Measurements from ENCODE around the gene ZCCHC8.

DNA sequence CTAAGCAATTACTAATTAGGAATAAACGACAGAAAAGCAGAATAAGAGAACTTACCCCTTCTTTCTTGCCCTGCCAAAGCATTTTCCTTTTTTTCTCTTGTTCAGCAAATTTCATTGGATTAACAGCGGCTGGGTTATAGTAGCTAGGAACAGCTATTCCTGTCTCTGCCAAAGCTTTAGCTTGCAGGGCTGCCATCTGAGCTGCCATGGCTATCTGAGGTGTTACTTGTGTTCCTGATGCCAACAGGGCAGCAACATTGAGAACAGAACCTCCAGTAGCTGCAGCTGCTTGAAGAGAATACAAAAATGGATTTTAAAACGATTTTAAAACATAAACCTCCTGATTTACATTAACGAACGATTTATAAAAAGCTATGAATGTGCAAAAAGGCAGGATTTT lies 7.4 kb upstream of the ZCCHC8 start:
- TF ChIP-seq, protein P1, sequence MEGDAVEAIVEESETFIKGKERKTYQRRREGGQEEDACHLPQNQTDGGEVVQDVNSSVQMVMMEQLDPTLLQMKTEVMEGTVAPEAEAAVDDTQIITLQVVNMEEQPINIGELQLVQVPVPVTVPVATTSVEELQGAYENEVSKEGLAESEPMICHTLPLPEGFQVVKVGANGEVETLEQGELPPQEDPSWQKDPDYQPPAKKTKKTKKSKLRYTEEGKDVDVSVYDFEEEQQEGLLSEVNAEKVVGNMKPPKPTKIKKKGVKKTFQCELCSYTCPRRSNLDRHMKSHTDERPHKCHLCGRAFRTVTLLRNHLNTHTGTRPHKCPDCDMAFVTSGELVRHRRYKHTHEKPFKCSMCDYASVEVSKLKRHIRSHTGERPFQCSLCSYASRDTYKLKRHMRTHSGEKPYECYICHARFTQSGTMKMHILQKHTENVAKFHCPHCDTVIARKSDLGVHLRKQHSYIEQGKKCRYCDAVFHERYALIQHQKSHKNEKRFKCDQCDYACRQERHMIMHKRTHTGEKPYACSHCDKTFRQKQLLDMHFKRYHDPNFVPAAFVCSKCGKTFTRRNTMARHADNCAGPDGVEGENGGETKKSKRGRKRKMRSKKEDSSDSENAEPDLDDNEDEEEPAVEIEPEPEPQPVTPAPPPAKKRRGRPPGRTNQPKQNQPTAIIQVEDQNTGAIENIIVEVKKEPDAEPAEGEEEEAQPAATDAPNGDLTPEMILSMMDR (optimal IDR thresholded peaks at IDR 0.05 in 1 of 3, IDR thresholded peaks at IDR 0.05 in 1 of 3, conservative IDR thresholded peaks at IDR 0.05 in 1 of 3; ENCODE audit: extremely low read depth in 1 of 3, insufficient read depth in 2 of 3, low read length in 3 of 3), result no peak
- TF ChIP-seq EZH2 (IDR thresholded peaks at IDR 0.05; ENCODE audit: low read length), result no peak
